ENCODE measurements around the gene PPP2R5C.

The PPP2R5C gene

GRCh38 chr14:101858791-101859537 is 97.5 kb downstream of the PPP2R5C start:
- no peaks in the 10 kb centered on the region for H3K4me1 ChIP-seq
- in situ Hi-C loops (cut with MboI; ENCODE audit: low sequenced_read_pairs), result no loop called here
- H3K36me3 ChIP-seq (replicated peaks), result peaks cover 12% of the 10 kb centered on the region
- H3K9me3 ChIP-seq, result no peaks in the 10 kb centered on the region
- no peaks in the 10 kb centered on the region for H3K27me3 ChIP-seq (ENCODE audit: low read depth)
- DNase-seq (ENCODE audit: low spot score in 2 of 2), result no peak
- H3K4me3 ChIP-seq, result no peak overlapping the region

DNA sequence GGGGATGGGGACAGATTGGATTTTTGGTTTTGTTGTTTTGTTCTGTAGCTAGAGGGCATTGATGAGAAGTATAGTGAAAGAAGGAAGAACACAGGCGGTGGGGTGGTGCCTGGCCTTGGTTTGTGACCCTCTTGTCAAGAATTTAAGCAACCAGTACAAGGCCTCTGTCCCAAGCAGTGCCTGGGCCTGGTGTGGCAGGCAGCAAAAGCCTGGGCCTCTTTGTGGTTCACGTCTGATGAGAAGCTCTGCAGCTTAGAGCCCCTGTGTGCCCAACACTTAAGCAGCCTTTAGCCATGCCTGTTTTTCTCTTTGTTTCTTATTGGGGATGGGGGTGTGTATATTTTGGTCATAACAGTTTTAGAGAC is 98.0 kb downstream of the PPP2R5C start:
- in situ Hi-C loops (cut with MboI; ENCODE audit: low sequenced_read_pairs), result no loop called here
- no peak overlapping the region for H3K4me3 ChIP-seq
- H3K9me3 ChIP-seq, result no peaks in the 10 kb centered on the region
- H3K36me3 ChIP-seq (replicated peaks), result peaks cover 12% of the 10 kb centered on the region
- no peaks in the 10 kb centered on the region for H3K4me1 ChIP-seq
- no peaks in the 10 kb centered on the region for H3K27me3 ChIP-seq (ENCODE audit: low read depth)
- no peak for DNase-seq (ENCODE audit: low spot score in 2 of 2)

DNA sequence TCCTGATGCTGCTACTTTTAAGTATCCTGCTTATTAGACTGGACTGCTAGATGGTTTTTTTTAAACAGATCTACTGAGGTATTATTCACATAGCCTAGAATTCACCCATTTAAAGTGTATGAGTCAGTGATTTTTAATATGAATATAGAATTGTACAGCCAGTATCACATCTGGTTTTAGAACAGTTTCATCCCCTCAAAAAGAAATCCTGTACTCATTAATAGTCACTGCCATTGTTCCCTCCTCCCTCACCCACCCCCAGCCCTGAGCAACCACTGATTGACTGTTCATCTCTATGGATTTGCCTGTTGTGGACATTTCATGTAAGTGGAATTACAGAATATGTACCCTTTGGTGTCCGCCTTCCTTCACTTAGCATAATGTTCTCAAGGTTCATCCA is 98.4 kb downstream of the PPP2R5C start:
- peaks cover 12% of the 10 kb centered on the region for H3K36me3 ChIP-seq (replicated peaks)
- no peaks in the 10 kb centered on the region for H3K4me1 ChIP-seq
- in situ Hi-C loops (cut with MboI; ENCODE audit: low sequenced_read_pairs), result no loop called here

GRCh38 chr14:101861464-101861863 is 100.0 kb downstream of the PPP2R5C start:
- no peak overlapping the region for H3K4me3 ChIP-seq
- no peaks in the 10 kb centered on the region for H3K27me3 ChIP-seq (ENCODE audit: low read depth)
- H3K36me3 ChIP-seq (replicated peaks), result peaks cover 9% of the 10 kb centered on the region
- no peaks in the 10 kb centered on the region for H3K4me1 ChIP-seq
- DNase-seq (ENCODE audit: low spot score in 2 of 2), result no peak
- no peaks in the 10 kb centered on the region for H3K9me3 ChIP-seq
- in situ Hi-C loops (cut with MboI; ENCODE audit: low sequenced_read_pairs), result no loop called here

More for the DNA sequence above, 98.4 kb downstream of the PPP2R5C start:
- Histone ChIP-seq H3K27me3 (ENCODE audit: low read depth) (no peaks in the 10 kb centered on the region), H3K9me3 (no peaks in the 10 kb centered on the region), H3K4me3 (no peak overlapping the region)
- no peak for DNase-seq (ENCODE audit: low spot score in 2 of 2)

- Histone ChIP-seq H3K4me3 (no peak overlapping the region), H3K27me3 (ENCODE audit: low read depth) (no peaks in the 10 kb centered on the region), H3K4me1 (no peaks in the 10 kb centered on the region), H3K9me3 (no peaks in the 10 kb centered on the region), H3K36me3 (replicated peaks) (peaks cover 7% of the 10 kb centered on the region)
- in situ Hi-C loops (cut with MboI; ENCODE audit: low sequenced_read_pairs), result no loop called here
- no peak for DNase-seq (ENCODE audit: low spot score in 2 of 2)
These were observed 100.7 kb downstream of the PPP2R5C start for GRCh38 chr14:101862177-101862576.

DNA sequence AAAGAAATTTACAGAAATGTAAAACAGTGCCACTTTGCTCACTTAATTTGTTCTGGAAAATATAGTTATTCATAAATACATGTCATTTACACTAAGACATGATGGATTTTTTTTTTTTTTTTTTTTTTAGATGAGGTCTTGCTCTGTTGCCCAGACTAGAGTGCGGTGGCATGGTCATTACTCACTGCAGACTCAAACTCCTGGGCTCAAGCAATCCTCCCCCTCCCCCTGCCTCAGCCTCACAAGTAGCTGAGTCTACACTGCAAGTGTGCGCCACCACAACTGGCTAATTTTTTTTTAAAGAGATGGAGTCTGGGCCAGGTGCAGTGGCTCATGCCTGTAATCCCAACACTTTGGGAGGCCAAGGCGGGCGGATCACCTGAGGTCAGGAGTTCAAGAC is 101.2 kb downstream of the PPP2R5C start:
- in situ Hi-C loops (cut with MboI; ENCODE audit: low sequenced_read_pairs), result no loop called here
- H3K9me3 ChIP-seq, result no peaks in the 10 kb centered on the region

DNA sequence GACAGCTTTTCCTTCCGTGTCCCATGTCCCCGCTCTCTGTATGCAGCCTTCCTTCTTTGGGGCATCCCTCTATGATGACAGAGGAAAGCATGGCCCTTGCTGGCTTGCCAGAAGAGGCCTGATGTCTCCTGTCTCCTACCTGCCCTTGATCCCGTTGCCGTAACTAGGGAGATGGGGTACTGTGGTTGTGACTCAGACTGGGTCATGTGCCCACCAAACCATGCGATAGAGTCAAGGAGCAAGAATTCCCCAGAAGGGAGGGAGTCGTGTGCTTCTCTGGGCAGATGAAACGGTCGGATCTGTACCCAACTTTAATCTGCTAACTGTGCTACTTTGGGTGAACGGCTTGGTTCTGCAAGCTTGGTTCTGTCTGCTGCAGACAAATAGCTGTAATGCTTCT is 103.8 kb downstream of the PPP2R5C start:
- no peaks in the 10 kb centered on the region for H3K9me3 ChIP-seq
- H3K27me3 ChIP-seq (ENCODE audit: low read depth), result no peaks in the 10 kb centered on the region
- in situ Hi-C loops (cut with MboI; ENCODE audit: low sequenced_read_pairs), result no loop called here
- H3K4me3 ChIP-seq, result no peak overlapping the region
- no peak for DNase-seq (ENCODE audit: low spot score in 2 of 2)
- H3K4me1 ChIP-seq, result no peaks in the 10 kb centered on the region
- H3K36me3 ChIP-seq (replicated peaks), result no peaks in the 10 kb centered on the region; the same call in none of the 2 replicates

More for the DNA sequence above, 101.2 kb downstream of the PPP2R5C start:
- H3K4me3 ChIP-seq, result no peak overlapping the region
- H3K27me3 ChIP-seq (ENCODE audit: low read depth), result no peaks in the 10 kb centered on the region
- H3K4me1 ChIP-seq, result no peaks in the 10 kb centered on the region
- no peak for DNase-seq (ENCODE audit: low spot score in 2 of 2)
- peaks cover 4% of the 10 kb centered on the region for H3K36me3 ChIP-seq (replicated peaks)

DNA sequence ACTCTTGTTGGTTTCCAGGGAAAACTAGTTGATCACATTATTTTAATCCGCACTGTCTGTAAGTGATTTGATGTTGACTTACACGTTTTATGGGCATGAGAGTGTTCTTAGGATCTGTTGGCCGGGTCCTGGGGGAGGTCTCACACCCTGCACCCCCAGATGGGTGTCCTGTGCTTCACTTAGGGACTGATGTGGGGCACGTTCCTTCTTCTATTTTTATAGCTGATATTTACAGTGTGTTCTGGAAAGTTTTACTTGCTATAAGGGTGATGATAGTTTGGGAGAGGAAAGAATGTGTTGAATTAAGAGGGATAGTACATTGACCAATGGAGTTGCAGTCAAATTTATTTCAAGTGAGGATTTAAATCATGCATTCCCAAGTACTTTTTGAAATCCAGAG is 106.3 kb downstream of the PPP2R5C start:
- H3K4me3 ChIP-seq, result no peak overlapping the region
- in situ Hi-C loops (cut with MboI; ENCODE audit: low sequenced_read_pairs), result no loop called here
- no peaks in the 10 kb centered on the region for H3K27me3 ChIP-seq (ENCODE audit: low read depth)
- H3K4me1 ChIP-seq, result no peaks in the 10 kb centered on the region
- no peaks in the 10 kb centered on the region for H3K9me3 ChIP-seq
- no peaks in the 10 kb centered on the region; the same call in 1 of the 2 replicates for H3K36me3 ChIP-seq (replicated peaks)
- DNase-seq (ENCODE audit: low spot score in 2 of 2), result no peak

GRCh38 chr14:101869217-101869616 is 107.7 kb downstream of the PPP2R5C start:
- no peak for DNase-seq (ENCODE audit: low spot score in 2 of 2)
- H3K36me3 ChIP-seq (replicated peaks), result no peaks in the 10 kb centered on the region; the same call in 1 of the 2 replicates
- no peaks in the 10 kb centered on the region for H3K27me3 ChIP-seq (ENCODE audit: low read depth)
- in situ Hi-C loops (cut with MboI; ENCODE audit: low sequenced_read_pairs), result no loop called here
- H3K4me1 ChIP-seq, result no peaks in the 10 kb centered on the region
- H3K9me3 ChIP-seq, result no peaks in the 10 kb centered on the region
- H3K4me3 ChIP-seq, result no peak overlapping the region

- in situ Hi-C loops (cut with MboI; ENCODE audit: low sequenced_read_pairs), result no loop called here
- no peak for DNase-seq (ENCODE audit: low spot score in 2 of 2)
- H3K9me3 ChIP-seq, result no peaks in the 10 kb centered on the region
- H3K4me3 ChIP-seq, result no peak overlapping the region
- H3K27me3 ChIP-seq (ENCODE audit: low read depth), result no peaks in the 10 kb centered on the region
- H3K4me1 ChIP-seq, result no peaks in the 10 kb centered on the region
- H3K36me3 ChIP-seq (replicated peaks), result no peaks in the 10 kb centered on the region; the same call in 1 of the 2 replicates
These were observed 108.9 kb downstream of the PPP2R5C start for GRCh38 chr14:101870273-101870939.

DNA sequence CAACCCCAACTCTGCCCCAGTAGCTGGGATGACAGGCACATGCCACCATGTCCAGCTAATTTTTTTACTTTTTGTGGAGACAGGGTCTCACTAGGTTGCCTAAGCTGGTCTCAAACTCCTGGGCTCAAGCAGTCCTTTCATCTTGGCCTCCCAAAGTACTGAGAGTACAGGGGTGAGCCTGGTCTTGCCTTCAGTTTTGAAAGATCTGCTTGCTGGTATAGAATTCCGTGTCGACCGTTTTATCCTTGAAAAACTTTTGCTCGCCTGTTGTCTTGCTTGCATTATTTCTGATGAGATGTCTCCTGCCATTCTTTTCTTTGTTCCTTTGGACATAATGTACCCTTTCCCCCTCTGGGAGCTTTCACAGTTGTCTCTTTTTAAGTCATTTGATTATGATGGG is 110.8 kb downstream of the PPP2R5C start:
- Histone ChIP-seq H3K36me3 (replicated peaks) (no peaks in the 10 kb centered on the region; the same call in 1 of the 2 replicates), H3K9me3 (no peaks in the 10 kb centered on the region), H3K27me3 (ENCODE audit: low read depth) (no peaks in the 10 kb centered on the region), H3K4me3 (no peak overlapping the region), H3K4me1 (no peaks in the 10 kb centered on the region)
- in situ Hi-C loops (cut with MboI; ENCODE audit: low sequenced_read_pairs), result no loop called here
- no peak for DNase-seq (ENCODE audit: low spot score in 2 of 2)

GRCh38 chr14:101873076-101873825 is 111.7 kb downstream of the PPP2R5C start:
- in situ Hi-C loops (cut with MboI; ENCODE audit: low sequenced_read_pairs), result no loop called here
- no peak for DNase-seq (ENCODE audit: low spot score in 2 of 2)
- H3K4me3 ChIP-seq, result no peak overlapping the region
- H3K9me3 ChIP-seq, result no peaks in the 10 kb centered on the region
- no peaks in the 10 kb centered on the region for H3K4me1 ChIP-seq
- H3K36me3 ChIP-seq (replicated peaks), result no peaks in the 10 kb centered on the region; the same call in 1 of the 2 replicates
- no peaks in the 10 kb centered on the region for H3K27me3 ChIP-seq (ENCODE audit: low read depth)

DNA sequence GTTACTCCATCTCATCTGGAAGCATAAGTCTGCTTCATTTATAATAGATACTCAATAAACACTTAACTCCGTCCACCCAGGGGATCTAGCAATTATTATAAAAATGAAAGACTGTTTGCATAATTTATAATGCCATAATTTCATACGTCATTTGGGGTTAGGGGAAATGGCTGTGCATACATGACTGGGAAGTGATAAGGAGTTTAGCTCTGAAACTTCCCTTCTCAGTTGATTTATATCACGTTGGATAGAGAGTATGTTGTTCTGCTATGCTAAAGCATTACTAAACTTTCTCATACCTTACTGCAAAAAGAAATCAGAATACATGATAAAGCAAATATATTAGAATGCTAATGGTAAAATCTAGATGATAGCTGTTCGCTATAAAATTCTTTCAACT is 112.5 kb downstream of the PPP2R5C start:
- no peaks in the 10 kb centered on the region for H3K4me1 ChIP-seq
- in situ Hi-C loops (cut with MboI; ENCODE audit: low sequenced_read_pairs), result no loop called here
- no peaks in the 10 kb centered on the region; the same call in 1 of the 2 replicates for H3K36me3 ChIP-seq (replicated peaks)
- H3K27me3 ChIP-seq (ENCODE audit: low read depth), result no peaks in the 10 kb centered on the region
- no peak for DNase-seq (ENCODE audit: low spot score in 2 of 2)
- H3K4me3 ChIP-seq, result no peak overlapping the region
- H3K9me3 ChIP-seq, result no peaks in the 10 kb centered on the region
